Kidney capillary endothelial cell (primary cell): Measurements from ENCODE around the gene MT1E.
A peak's percentile ranks its signal among the peaks of the same experiment; 100 is the strongest.
"Not testable (repeated sequence)": the region's sequence is repeated elsewhere in the genome, so short reads cannot be mapped to it uniquely, and the experiment has no call there.

Experiments
- DNase-seq: peaks from one replicate; pipeline ENCODE4 v3.0.0-alpha.2; 2018; ENCODE audit warnings: low spot score

Gene MT1E

DNA sequence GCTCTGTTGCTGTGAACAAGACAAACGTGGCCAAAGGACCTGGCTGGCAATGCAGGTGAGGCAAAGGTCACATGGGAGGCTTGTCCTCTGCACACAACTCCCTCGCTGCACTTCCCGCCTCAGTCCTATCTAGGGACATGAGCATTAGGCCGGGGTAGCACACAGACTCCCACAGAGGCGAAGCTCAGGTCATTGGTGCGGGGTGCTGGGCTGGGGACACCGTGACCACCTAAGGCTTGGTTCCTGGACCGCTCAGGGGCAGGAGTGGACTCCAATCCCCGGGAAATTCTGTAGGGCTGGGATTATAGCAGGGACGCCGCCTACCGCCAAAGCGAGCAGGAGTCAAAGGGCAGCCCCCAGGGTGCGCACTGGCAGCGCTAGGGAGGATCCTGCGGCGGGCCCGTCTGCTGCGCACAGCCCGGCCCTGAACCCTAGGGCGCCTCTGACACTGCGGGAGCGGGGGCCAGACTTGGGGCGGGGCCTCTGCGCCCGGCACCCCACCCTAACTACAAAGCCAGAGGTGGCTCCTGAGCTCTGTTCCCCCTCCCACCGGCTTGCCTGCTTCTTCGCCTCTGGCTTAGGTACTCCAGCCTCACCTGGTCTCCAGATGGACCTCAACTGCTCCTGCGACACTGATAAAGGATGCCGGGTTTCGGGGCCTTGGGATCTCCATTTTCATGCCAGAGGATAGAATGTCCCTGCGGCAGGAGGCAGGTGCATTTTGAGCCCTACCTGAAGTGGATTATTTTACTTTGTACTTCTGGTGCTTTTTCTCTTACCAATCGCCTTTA is 22.3 kb downstream of the MT1E start:
- DNase-seq: no peak

DNA sequence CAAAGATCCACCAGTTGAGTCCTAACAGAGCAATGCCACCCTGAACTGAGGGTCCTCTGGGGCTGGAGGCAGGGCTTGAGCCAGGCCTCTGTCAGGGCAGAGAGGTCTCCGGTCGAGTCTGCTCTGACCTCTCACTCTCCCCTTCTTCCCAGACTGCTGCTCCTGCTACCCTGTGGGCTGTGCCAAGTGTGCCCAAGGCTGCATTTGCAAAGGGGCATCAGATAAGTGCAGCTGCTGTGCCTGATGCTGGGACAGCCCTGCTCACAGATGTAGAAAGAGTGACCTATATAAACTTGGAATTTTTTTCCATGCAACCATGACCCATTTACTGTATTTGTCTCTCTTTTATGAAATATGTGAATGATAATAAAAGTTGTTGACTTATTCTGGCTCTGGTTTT is 23.7 kb downstream of the MT1E start:
- no peak for DNase-seq

DNA sequence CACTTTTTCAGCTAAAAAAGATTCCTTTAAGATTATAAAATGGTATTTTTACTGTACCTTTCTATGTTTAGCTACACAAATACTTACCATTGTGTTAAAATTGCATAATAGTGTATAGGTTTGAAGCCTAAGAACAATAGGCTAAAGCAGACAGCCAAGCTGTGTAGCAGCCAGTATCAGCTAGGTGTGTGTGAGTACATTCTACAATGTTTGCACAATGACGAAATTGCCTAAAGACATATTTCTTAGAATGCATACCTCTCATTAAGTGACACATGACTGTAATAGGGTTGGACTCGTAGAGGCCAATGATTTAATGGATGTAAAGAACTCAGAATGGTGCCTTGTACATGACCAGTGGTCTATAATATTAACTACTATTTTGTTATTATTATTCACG is 24.2 kb downstream of the MT1E start:
- no peak for DNase-seq

DNA sequence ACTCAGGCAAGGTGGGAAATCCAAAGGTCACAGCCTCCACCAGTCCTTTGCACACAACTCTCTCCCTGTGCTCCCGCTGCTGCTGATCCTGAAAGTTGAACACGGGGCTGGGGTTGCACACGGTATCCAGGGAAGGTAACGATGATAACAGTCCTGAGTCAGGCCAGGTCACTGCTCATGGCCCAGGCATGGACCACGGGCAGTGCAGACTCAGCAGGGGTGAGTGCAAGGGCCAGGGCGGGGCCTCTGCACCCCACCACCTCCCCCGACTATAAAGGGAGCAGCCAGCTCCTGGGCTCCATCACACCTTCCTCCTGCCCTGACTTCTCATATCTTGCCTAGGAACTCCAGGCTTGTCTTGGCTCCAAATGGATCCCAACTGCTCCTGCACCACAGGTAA is 26.0 kb downstream of the MT1E start, which contains the start of gene MT1B:
TSS of gene MT1B (plus strand) at position 301 of the 400 bp plus-strand sequence. CDS start at position 369, 68 bp downstream.
- DNase-seq: no peak

DNA sequence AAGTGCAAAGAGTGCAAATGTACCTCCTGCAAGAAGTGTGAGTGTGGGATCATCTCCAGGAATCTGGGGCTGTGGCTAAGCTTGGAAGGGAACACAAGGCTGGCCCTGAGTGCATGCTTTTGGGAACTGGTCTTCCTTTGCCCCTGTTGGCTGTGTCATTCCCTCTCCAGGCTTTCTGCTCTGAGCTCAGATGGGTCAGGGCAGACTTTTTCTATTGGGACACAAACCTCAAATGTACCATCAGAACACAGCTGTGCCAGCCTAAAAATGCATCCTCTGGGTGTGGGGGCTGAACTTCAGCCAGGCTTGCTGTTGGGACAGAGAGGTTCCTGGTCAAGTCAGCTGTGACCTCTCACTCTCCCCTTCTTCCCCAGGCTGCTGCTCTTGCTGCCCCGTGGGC is 27.0 kb downstream of the MT1E start:
- DNase-seq: no peak

DNA sequence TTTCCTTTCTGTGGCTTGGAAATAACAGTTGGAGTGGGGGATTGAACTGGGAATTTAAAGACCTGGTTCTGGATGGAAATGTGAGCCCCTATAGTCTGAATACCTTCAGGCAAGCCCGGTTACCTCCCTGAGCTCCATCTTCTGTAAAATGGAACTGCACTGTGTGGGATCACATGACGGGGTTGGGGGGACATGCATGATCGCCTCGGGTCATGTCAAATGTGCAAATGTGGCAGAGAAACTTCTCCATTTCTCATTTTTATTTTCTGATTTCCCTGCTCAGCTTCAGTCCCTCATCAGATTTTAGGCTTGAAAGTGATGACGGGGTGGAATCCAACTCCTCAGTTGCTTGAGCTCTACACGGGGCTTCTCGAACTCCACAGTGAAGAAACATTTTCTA is 27.6 kb downstream of the MT1E start:
- no peak for DNase-seq

DNA sequence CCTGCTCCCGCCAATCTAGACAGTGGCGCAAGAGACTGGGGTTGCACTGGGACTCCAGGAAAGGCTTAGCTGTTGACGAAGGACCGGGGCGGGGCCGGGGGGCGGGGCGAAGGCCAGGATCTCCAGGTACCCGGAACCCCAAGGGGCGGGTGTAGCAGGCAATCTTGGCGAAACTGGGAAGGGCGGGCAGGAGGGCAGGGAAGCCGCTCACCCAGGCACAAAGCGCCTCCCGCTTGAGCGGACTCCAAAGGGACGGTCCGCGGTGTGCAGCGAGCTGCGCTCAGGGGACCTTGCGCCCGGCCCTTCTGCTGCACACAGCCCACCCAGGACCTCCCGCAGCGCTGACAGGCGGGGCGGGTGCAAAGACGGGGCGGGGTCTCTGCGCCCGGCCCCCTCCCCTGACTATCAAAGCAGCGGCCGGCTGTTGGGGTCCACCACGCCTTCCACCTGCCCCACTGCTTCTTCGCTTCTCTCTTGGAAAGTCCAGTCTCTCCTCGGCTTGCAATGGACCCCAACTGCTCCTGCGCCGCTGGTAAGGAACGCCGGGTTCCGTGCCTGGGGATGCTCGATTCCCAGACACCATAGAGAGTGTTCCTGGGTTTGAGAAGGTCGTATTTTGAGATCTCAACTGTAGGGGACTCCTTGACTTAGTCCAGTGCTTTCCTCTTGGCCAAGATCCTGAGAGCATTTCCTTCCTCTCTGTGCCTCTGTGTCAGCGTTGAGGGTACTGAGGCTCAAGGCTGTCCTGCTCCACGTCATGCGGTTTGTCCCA is 32.2 kb downstream of the MT1E start, which contains the start of gene MT1F:
TSS of gene MT1F (plus strand) at position 405 of the 772 bp plus-strand sequence. CDS start at position 505, 100 bp downstream.
- peak; percentile 42 for DNase-seq

DNA sequence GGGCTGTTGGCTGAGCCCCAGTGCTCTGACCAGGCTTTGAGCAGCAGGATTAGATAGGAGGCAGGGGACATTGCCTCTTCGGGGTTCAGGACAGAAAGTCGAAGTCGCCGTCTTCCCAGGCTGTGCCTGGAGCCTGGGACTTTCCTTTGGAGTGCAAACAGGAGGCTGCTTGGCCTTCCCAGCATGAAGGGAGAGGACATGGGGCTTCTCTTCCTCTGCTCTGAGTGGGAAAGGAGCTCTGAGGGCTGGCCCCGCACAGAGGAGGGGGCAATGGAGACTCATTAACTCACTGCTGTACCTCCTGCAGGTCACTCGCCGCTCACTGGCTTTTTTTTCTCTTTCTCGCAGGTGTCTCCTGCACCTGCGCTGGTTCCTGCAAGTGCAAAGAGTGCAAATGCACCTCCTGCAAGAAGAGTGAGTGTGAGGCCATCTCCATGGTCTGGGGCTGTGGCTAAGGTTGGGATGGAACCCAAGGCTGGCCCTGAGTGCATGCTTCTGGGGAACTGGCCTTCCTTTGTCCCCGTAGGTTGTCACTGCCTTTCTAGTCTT is 32.8 kb downstream of the MT1E start:
- DNase-seq: no peak

DNA sequence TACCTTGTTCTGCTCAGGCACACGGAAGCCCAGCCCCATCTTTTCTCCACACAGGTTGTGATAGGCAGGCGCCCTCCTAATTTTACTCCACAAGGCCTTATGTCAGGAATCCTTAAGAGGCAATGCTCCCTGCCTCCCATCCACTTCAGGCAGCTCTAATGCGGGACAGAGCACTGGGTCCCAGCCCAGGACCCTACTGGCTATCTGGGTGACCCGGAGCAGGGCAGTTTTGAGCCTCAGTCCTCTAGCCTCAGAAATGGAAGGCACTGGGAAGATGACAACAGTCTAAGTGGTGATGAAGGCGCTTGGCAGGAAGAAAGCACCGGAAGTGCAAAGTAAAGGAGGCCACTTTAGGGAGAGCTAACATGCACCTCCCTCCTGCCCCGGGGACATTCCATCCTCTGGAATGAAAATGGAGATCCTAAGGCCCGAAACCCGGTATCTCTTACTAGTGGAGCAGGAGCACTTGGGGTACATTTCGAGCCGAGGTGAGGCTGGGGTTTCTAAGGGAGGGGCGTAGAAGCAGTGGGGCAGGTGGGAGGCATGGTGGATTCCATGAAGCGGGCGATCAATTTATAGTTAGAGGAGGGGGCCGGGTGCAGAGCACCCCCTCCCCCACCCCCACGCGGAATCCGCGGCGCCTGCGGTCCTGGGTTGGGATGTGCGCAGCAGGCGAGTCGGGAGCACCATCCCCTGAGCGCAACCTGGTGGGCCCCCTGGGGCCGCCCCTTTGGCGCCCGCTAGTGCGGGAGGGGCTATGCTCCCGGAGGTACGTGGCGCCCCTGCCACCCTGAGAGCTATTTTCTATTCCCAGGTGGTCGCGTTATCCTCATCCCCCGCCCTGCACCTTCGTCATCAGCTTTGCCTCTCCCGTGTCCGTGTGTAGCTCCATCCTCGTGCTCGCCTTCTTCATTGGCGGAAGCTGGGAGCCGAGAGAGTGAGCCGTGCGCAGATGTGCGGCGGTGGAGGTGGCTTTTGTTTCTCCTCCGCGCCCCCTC is 37.1 kb downstream of the MT1E start:
- DNase-seq: no peak

DNA sequence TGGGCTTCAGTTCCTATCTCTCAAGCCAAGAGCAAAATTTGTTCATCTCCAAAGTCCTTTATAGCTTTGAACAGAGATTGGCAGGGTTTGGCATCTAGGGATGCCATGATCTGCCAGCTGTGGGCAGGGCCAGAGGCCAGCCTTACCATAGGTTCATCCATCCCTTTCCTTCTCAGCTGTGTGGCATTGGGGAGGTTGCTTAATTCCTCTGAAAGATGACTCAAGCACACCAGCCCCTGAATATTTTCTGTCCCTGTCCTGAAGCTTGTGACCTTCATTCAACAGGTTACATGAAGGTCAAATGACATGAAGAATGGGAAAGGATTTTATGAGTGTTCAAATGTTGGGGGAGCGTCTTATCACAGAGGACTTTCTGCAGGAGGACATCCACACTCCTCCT is 38.9 kb downstream of the MT1E start:
- DNase-seq: no peak

DNA sequence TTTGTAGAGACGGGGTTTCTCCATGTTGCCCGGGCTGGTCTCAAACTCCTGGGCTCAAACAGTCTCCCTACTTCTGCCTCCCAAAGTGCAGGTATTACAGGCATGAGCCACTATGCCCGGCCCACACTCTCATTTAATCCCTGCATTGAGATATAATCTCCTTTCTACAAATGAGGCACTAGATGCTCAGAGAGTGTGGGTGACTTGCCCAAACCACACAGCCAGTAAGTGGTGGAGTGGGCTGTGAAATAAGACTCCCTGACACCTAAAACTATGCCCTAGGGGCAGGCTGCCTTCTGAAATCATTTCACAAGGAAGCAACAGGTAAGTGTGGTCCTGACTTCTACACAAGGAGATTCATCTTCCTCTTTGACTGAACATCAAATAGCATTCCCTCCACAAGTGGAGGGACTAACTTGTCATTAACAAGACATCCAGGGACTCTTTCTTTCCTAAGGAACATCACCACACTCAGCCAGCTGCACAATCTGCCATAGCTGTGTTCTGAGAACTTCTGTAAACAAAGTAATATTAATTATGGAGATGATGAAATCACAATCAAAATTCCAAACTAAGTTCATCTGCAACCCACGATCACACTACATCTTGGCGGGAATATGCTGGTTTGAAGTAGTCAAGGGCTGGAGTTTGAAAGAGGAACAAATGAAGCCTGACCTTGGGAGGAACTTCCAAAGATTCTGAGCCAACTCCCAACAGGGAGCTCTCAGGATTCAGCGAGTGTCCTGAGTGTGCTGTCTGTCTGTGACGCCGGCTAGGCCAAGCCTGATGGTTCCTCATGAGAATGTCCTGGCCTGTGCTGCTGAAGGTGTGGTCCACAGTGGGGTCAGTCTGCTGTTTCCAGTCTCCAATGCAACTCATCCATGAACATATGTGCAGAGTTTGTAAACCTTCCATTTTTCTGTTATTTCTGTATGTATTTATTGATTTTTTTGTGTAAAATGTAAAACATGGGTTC is 40.0 kb downstream of the MT1E start:
- not testable (repeated sequence) for DNase-seq

DNA sequence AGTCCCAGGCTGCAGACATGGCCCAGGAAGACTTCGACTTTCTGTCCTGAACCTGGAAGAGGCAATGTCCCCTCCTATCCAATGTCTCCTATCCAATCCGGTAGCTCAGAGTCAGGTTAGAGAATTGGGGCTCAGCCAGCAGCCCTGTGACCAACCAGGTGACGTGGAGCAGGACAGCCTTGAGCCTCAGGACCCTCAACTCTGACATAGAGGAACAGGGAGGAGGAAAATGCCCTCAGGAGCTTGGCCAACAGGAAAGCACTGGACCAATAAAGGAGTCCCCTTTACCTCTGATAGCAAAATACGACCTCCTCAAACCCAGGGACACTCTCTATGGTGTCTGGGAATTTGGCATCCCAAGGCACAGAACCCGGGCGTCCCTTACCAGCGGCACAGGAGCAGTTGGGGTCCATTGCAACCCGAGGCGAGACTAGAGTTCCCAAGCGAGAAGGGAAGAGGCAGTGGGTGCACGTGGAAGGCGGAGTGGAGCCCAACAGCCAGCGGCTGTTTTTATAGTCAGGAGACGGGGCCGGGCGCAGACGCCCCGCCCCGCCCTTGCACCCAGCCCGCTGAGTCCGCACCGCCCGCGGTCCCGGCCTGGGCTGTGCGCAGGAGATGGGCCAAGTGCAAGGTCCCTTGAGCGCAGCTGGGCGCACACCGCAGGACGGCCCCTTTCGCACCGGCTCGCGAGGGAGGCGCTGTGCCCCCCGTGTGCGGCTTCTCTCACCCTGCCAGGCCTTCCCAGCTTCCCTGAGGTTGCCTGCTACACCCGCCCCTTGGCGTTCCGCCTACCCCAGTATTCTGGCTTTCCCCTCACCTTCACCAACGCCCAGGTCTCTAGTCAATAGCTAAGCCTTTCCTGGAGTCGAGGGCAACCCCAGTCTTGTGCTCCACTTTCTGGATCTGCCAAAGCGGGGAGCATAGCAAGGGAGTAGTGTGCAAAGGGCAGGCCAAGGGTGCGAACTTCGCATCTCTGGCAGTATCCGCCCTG is 42.3 kb downstream of the MT1E start, which contains the start of gene MT1G:
TSS of gene MT1G (minus strand) at position 485 of the 991 bp plus-strand sequence. CDS start at position 413, 72 bp downstream.
- DNase-seq: no peak

DNA sequence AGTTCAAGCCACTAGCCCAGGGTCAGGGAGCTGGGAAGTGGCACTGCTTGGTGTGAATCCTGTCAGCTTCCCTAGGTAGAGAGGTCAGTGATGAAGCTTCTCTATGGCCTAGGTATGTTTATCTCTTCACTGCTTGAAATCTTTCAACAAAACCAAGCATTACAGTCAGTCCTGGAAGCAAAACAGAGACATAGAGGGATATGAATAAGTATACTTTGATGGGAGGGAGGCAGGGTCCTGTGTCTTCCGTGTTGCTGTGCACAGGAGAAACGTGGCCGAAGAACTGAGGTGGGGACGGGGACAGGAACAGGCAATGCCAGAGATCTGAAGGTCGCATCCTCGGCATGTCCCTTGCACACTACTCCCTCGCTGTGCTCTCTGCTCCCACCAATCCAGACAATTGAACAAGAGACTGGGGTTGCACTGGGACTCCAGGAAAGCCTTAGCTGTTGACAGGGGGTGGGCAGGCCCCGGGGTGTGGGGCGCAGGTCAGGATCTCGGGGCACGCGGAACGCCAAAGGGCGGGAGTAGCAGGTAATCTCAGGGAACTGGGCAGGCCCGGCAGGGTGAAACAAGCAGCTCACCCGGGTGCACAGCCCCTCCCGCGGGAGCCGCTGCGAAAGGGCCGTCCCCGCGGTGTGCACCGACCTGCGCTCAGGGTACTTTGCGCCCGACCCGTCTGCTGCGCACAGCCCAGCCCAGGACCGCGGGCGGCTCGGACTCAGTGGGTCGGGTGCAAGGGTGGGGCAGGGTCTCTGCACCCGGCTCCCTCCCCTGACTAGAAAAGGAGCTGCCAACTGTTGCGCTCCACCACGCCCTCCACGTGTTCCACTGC is 43.6 kb downstream of the MT1E start, which contains the start of gene MT1H:
TSS of gene MT1H (plus strand) at position 810 of the 835 bp plus-strand sequence. CDS start 71 bp downstream, outside the sequence.
- no peak for DNase-seq

DNA sequence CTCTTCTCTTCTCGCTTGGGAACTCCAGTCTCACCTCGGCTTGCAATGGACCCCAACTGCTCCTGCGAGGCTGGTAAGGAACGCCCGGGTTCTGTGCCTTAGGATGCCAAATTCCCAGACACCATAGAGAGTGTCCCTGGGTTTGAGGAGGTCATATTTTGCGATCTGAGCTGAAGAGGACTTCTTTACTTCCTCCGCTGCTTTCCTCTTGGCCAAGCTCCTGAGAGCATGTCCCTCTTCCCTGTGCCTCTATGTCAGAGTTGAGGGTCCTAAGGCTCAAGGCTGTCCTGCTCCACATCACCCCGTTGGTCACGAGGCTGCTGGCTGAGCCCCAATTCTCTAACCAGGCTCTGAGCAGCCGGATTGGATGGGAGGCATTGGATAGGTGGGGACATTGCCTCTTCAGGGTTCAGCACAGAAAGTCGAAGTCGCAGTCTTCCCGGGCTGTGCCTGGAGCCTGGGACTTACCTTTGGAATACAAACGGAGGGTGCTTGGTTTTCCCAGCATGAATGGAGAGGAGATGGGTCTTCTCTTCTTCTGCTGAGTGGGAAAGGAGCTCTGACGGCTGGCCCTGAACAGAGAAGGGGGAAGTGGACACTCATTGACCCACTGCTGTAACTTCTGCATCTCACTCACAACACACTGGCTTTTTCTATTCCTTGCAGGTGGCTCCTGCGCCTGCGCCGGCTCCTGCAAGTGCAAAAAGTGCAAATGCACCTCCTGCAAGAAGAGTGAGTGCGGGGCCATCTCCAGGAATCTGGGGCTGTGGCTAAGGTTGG is 44.4 kb downstream of the MT1E start:
- DNase-seq: no peak

DNA sequence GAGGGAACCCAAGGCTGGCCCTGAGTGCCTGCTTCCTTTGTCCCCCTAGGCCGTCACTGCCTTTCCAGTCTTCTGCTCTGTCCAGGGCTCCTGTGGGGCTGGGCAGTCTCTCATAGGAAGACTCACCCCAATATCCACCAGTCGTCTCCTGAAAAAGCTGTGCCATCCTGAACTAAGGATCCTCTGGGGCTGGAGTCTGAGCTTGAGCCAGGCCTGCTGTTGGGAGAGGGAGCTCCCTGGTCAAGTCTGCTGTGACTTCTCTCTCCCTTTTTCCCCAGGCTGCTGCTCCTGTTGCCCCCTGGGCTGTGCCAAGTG is 45.0 kb downstream of the MT1E start:
- DNase-seq: no peak

DNA sequence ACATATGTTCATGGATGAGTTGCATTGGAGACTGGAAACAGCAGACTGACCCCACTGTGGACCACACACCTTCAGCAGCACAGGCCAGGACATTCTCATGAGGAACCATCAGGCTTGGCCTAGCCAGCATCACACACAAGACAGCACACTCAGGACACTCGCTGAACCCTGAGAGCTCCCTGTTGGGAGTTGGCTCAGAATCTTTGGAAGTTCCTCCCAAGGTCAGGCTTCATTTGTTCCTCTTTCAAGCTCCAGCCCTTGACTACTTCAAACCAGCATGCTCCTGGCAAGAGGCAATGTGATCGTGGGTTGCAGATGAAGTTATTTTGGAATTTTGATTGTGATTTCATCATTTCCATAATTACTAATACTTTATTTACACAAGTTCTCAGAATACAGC is 46.1 kb downstream of the MT1E start:
- not testable (repeated sequence) for DNase-seq

DNA sequence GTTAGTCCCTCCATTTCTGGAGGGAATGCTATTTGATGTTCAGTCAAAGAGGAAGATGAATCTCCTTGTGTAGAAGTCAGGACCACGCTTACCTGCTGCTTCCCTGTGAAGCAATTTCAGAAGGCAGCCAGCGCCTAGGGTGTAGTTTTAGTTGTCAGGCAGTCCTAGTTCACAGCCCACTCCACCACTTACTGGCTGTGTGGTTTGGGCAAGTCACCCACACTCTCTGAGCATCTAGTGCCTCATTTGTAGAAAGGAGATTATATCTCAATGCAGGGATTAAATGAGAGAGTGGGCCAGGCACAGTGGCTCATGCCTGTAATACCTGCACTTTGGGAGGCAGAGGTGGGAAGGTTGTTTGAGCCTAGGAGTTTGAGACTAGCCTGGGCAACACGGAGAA is 46.6 kb downstream of the MT1E start:
- not testable (repeated sequence) for DNase-seq
